Loucy (cell line): Measurements from ENCODE around the gene ARHGAP4.

Experiments used
- EZH2phosphoT487 ChIP-seq: fragments of 200-600 bp; IDR thresholded peaks from 2 replicates; pipeline ENCODE4 v1.6.1; 2018; ENCODE audit warnings: antibody characterized with exemption, mild to moderate bottlenecking, moderate library complexity, borderline replicate concordance
- TF ChIP-seq, protein P1 (sequence below): fragments of 200-600 bp; sonication (generic); conservative IDR thresholded peaks from 2 replicates; pipeline ENCODE4 v1.5.1; 2014; ENCODE audit warnings: mild to moderate bottlenecking, antibody characterized with exemption, low read length

DNA sequence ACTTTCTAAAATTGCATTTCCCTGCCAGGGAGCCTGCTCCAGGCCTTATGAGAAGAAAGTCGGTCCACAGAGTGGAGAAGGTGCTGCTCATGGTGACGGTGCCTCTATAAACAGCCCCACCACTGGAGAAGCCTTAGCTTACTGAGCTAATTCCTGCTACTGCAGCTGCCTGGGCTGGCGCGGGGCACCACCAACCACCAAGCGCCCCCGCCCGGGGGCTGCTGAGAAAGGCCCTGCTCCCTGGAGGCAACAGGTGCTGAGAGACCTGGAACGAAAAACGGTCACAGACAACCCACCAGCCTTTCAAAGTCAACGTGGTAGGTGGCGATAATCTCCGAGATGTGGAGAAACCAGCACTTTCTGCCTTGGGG is 42.7 kb upstream of the ARHGAP4 start:
- TF ChIP-seq, protein P1, sequence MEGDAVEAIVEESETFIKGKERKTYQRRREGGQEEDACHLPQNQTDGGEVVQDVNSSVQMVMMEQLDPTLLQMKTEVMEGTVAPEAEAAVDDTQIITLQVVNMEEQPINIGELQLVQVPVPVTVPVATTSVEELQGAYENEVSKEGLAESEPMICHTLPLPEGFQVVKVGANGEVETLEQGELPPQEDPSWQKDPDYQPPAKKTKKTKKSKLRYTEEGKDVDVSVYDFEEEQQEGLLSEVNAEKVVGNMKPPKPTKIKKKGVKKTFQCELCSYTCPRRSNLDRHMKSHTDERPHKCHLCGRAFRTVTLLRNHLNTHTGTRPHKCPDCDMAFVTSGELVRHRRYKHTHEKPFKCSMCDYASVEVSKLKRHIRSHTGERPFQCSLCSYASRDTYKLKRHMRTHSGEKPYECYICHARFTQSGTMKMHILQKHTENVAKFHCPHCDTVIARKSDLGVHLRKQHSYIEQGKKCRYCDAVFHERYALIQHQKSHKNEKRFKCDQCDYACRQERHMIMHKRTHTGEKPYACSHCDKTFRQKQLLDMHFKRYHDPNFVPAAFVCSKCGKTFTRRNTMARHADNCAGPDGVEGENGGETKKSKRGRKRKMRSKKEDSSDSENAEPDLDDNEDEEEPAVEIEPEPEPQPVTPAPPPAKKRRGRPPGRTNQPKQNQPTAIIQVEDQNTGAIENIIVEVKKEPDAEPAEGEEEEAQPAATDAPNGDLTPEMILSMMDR = peak; percentile 37; the same call in 1 of the 2 replicates
- no peak for TF ChIP-seq EZH2phosphoT487
